HUDEP-2 (cell line): ENCODE measurements around the gene WDR53.
"Not testable (repeated sequence)": the region's sequence is repeated elsewhere in the genome, so short reads cannot be mapped to it uniquely, and the experiment has no call there.

Experiments used
- DNase-seq, 76 experiments: peaks; one replicate each; lab custom pipeline; 2025; ENCODE audit not compliant: unreplicated experiment in 76 of 76; lab: John Stamatoyannopoulos, UW

WDR53 gene

DNA sequence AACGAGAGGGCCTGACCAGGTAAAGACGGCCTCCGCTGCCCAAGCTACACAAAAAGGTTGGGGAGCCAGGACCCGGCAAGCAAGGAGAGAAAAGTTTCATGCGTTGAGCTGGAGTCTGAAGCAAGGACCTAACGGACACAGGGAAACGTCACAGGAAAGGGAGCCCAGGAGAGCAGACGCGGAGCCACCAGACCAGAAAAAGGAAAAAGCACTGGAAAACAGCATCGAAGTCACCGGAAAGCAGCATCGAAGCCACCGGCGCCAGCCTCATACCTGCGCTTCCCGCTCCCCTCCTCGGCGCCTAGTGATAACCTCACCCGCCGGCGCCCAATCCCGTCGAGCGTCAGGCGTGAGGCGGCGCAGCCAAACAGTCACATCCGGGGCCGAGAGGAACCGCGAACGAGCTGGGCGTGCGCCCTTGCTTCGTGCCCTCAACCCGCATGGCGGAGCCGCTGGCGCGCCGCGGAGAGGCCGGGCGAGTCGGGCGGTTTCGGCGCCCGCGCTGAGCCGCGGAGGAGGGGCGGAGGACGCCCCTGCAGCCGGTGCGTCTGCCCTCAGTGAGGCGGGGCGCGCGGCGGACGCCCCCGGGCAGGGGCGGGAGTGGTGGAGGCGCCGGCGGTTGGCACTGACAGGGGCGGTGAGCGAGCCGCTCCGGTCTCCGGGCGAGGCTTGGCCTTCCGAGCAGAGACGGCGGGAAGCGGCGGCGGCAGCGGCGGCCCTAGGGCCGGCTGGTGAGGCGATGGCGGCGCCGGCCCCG, at the start of gene WDR53, which contains the start of gene FBXO45:
Gene WDR53 (minus strand): TSS at position 309 of the 757 bp plus-strand sequence. CDS start 7,079 bp downstream, outside the sequence.
Gene FBXO45 (plus strand): TSS at position 415 of the 757 bp plus-strand sequence. CDS start 325 bp downstream, at position 740.
- peak in 75 of 76 experiments; percentile 11 to 95 (median 87) for DNase-seq

DNA sequence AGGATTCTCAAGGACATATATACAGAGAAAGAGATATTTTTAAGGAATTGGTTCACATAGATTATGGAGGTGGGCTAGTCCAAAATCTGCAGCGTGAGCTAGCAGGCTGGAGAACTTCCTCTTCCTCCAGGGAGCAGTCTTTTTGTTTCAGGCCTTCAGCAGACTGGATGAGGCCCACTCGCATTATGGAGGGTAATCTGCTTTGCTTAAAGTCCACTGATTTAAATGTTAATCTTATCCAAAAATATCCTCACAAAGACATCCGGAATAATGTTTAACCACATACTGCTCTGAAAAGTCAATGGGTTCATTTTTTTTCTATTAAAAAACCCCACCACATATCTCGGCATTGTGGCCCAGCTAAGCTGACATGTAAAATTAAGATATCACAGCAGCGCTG, 48.9 kb upstream of the WDR53 start:
- DNase-seq = no peak

DNA sequence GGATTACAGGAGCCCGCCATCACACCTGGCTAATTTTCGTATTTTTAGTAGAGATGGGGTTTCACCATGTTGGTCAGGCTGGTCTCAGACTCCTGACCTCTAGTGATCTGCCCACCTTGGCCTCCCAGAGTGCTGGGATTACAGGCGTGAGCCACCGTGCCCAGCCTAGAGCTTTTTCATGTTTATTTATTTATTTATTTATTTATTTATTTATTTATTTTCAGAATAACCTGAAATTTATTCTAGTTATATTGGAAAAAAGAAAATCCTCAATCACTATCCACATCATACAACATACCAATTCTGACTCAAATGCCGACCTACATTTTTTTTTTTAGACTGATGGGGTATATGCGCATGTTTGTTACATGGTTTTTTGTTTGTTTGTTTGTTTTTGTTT, 46.9 kb upstream of the WDR53 start:
- not testable (repeated sequence) for DNase-seq

DNA sequence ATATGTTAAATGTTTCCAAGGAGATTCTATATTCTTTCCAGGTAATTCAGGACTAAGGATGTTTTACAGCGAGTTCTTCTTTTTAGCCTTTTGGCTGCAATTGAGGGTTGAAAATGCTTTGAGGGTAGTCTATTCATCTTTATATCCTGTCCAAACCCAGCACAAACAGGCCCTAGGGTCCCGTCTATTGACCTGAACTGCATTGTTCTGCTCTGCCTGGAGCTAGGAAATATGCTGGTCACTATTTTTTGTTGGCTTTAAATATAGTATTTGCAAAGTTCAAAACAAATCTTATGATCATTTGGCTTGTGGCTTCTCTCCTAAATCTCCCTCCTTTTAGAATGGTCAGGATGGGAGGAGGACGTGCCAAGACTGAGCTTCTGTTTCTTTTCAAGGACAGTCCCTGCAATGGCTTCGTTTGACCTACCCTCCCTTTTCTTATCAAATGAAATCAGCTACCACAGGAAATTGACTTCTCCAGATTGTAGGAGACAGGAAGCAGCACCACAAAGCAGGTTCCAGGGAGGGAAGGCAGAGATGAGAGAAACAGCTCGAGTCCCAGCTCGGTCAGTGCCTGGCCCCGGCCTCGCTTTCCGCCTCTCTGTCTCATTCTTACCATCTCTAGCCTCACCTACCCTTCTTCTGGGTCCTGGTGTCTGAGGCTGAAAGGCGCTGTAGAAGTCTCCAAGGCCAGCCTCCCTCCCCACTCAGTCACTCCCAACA, 43.6 kb upstream of the WDR53 start:
- peak in 21 of 76 experiments; percentile 5 to 63 (median 21) for DNase-seq

DNA sequence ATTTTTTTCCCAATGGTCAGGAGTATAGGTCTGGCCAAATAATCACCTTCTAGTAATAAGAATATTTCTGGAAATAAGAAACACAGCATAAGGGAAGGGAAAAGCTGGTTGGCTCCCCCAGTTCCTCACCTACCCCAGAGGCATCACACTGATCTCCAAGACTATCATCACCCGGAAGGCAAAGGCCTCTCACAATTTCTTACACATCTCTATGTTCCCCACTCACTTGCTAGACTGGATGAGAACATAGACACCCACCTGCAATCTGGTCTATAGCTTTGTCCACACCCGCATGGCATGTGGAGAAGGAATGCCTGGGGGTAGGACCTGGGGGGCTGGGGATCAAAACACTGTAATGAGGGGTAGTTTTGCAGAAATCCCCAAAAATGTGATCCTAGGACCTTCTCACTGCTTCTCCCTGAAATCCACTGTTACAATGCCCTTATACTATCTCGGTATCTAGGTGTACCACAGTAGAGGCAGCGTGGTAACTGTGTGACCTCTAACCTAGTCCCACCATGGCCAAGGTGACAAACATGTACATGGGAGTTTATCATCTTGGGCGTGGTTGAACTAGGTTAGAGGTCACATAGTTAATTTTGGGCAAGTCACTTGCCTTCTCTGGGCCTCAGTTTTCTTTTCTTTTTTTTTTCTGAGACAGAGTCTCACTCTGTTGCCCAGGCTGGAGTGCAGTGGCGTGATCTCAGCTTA, 41.6 kb upstream of the WDR53 start:
- DNase-seq = peak in 17 of 76 experiments; percentile 2 to 61 (median 22)

DNA sequence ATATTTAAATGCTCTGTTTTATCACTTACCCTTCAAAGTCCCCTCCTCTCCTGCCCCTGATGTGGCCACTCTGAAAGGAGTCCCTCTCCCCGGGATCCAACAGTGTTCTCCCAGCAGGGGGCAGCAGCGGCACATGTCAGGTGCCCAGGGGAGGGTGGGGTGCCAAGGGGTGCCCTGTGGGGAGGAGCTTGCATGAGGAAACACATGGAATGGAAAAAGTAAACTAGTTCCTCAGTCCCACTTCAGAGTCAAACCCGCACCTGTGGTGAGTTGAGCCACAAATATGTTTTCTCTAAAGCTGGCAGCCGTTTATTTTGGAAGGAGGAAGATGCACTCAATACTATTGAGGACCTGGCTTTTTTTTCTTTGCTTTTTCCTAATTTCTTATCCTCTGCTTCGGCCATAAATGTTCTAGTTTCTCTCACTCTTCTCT, 41.0 kb upstream of the WDR53 start:
- peak in 74 of 76 experiments; percentile 45 to 96 (median 88) for DNase-seq

DNA sequence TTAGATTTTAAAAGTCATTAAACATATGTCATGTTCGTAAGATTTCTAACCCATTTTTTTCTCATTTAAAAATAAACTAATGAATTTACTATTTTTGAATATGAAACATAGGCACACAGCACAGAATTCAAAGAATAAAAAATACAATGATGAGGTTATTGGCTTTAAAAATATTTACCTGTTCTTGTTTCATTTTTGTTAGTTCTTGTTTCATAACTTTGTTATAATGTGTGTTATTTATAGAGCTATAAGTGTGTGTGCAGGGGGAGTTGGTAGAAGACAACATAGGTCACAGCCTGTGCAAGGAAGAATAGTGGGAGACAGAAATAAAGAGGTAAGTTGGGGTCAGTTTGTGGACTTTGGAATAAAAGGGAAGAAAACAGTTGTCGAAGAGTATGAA, 40.3 kb upstream of the WDR53 start:
- no peak for DNase-seq

DNA sequence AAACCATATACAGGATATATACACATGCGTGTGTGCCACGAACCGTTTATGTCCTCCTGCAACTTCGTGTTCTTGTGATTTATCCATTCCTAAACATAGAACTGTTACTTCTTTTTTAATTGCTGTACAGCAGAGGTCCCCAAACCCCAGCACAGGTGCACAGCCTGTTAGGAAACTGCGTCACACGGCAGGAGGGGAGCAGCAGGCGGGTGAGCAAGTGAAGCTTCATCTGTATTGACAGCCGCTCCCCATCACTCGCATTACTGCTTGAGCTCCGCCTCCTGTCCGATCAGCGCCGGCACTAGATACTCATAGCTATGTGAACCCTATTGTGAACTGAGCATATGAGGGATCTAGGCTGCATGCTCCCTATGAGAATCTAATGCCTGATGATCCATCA, 36.2 kb upstream of the WDR53 start:
- DNase-seq = no peak

DNA sequence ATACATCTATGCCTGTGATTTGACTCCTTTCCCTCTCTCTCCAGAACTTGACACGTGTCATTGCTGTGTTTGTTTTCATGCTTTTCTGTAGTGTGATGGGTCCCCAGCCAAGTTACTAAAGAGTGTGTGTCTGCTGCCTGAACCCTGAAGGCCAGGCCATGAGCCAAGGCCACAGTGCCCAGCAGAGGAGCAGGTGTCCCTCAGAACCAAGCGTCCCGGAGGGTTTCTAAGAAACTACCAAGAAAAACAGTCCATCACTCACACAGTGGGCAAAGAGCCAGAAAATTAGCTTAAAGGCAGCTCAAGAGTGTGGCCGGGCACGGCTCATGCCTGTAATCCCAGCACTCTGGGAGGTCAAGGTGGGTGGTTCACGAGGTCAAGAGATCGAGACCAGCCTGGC, 35.3 kb upstream of the WDR53 start:
- DNase-seq = peak in 68 of 76 experiments; percentile 18 to 87 (median 62)

DNA sequence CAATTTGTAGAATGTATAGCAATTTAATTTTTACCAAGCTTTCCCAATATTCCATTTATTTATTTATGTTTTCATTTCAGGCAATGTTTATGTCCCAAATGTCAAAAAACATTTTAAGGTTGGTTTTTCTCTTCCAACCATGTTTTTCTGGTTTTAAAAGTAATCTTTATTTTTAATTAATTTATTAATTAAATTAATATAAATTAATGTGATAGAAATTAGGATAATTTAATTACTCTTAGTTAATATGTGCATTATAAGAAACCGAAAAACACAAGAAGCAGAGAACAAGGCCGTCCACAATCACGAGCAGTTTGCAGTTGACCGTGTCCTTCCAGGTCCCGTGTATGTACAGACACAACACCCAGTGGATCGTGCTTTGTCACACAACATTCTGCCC, 34.3 kb upstream of the WDR53 start:
- DNase-seq = no peak

DNA sequence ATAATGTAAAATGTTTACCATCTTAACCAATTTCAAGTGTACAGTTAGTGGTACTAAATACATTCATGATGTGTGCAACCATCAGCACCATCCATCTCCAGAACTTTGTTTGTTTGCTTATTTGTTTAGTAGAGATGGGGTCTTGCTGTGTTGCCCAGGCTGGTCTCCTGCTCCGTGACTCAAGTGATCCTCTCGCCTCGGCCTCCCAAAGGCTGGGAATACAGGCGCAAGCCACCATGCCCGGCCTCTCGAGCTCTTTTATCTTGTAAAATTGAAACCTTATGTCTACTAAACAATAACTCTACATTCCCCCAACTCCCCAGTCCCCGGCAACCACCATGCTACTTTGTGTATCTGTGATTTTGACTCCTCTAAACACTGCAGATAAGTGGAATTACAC, 32.0 kb upstream of the WDR53 start:
- DNase-seq = no peak

DNA sequence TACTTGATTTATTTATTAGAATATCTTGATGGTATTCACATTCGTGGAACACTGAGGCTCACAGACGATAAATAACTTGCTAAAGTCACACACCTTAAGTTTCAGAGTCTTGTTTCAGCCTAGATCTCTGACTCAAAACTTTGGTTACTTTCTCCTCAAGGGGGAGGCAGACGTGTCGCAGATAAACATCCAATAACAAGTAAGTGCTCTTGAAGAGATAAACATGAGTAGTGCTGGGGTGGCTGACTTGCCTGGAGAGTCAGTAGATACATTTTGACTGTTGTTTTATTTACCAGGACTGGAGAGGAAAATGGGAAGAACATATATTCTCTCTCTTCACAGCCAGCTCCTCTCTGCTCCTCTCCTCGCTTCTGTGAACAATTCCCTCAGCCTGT, 31.4 kb upstream of the WDR53 start:
- peak in 38 of 76 experiments; percentile 4 to 69 (median 32) for DNase-seq

DNA sequence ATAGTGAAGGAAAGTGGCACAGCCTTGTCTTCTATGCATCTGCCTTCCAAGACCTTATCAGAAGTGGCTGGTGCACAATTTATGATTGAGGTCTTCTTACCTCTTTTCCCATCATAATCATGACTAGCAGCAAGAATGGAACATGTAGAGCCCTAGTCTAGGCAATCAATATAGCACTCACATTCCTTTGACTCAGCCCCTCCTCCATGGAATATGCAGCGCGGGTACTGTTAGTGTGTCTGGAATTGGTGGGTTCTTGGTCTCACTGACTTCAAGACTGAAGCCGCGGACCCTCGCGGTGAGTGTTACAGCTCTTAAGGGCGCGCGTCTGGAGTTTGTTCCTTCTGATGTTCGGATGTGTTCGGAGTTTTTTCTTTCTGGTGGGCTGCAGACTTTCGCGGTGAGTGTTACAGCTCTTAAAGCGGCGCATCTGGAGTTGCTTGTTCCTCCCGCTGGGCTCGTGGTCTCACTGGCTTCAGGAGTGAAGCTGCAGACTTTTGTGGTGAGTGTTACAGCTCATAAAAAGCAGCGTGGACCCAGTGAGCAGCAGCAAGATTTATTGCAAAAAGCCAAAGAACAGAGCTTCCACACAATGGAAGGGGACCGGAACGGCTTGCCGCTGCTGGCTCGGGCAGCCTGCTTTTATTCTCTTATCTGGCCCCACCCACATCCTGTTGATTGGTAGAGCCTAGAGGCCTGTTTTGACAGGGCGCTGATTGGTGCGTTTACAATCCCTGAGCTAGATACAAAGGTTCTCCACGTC, 29.8 kb upstream of the WDR53 start:
- peak in 1 of 76 experiments; percentile 12 for DNase-seq

DNA sequence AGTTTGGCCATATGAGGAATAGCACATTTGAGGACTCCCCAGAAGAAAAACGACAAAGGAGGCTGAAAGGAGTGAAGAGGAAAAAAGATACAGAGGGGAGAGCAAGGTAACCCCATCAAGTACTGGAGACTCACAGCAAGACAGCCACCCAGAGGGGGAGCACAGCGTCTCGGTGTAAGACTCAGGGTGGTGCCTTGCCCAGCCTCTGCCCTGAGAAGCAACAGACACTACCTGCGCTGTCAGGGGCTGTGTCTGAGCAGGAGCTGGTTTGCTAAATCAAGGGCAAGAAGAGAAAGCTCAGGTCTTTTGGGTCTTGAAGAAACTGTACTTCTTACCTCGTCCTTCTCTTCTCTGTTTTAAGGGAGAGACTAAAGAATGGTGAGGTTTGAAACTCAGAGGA, 28.0 kb upstream of the WDR53 start:
- DNase-seq = no peak

DNA sequence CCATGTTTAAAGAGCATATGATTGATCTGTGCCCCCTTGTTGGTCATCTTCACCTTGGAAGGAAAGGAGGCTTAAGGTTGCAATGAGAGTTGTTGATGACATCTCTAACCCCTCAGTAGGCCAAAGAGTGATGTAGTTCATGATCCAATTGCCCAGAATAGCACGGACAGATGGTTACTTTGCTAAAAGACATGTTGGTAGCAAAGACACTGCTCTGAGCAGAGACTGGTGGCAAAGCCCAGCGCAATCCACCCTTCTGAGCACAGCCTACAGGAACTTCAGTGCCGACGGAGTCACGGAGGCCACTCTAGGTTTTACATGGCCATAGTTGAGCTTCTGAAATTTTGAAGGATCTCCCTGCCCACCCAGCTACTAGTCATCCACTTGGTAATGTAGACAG, 21.9 kb upstream of the WDR53 start:
- DNase-seq = no peak

DNA sequence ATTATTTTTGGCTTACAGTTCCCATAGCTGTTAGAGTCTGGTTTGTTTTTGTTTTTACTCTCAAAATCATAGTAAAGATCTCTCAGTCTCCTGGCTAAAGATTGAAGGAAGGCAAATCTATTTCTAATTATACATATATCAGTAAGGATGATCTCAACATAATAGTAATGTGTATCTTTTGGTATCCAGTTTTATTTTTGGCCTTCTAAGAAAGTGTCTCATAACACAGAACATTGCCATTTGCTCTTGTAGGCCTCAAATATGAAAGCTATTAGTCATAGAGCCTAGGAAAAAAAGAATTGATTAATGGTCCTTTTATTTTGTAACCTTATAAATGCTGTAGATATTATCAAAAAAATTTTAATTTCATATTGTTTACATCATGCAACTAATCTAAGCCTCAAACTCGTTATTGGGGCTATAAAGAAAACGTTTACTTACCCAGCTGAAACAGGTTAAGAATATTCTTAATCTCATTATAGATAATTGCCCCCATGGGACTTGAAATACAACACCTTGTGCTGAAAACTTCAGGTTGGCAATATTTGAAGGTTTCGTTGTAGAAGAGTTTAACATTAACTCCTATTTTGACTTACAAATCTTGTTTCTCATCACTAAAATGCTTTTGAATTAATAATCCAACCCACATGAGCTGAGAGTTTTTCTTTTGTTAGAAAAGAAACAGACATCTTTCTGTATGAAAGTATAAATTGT, 16.8 kb upstream of the WDR53 start:
- DNase-seq = no peak

DNA sequence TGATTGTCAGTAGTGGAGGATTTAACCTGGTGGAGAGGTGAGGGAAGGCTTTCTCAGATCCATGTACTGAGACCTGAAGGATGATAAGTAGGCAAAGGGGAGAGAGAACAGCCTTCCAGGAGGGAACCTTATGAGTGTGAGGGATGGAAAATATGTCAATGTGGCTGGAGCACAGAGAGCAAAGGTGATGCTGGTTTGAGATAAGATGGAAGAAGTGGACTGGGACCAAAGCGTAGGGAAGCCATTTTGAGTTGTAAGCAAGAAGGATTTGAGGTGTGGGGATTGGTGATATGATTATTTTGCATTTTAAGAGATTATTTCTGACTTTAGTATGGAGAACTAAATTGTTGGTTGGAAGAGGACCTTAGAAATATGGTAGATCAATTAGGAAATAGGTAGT, 4.0 kb upstream of the WDR53 start:
- no peak for DNase-seq

DNA sequence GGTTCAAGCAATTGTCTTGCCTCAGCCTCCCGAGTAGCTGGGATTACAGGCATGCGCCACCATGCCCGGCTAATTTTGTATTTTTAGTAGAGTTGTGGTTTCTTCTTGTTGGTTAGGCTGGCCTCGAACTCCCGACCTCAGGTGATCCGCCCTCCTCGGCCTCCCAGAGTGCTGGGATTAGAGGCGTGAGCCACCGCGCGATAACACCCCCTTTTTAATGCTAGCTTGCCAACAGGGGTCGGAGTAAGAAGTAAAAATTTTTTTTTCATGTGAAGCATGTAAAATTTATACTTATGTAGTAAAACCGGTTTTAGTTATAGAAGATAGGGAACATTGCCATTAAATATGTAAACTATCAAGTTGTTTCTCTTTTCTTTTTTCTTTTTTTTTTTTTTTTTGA, 2.0 kb upstream of the WDR53 start:
- DNase-seq = not testable (repeated sequence)

DNA sequence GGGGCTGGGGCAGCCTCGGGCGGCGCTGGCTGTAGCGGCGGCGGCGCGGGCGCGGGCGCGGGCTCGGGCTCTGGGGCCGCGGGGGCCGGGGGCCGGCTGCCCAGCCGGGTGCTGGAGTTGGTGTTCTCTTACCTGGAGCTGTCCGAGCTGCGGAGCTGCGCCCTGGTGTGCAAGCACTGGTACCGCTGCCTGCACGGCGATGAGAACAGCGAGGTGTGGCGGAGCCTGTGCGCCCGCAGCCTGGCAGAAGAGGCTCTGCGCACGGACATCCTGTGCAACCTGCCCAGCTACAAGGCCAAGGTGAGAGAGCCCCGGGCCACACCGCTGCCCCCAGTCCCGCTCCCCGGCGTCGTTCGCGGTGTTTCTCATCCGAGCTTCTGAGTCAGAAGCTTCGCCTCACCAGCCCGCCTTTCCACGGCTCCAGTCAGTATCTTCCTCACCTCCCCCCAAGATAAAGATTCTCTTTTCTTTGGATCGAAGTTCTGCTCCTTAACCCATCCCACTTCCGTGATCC, 706 bp upstream of the WDR53 start:
- DNase-seq = peak in 29 of 76 experiments; percentile 5 to 57 (median 31)
